ENCODE measurements around the gene LRRD1.

Gene LRRD1

DNA sequence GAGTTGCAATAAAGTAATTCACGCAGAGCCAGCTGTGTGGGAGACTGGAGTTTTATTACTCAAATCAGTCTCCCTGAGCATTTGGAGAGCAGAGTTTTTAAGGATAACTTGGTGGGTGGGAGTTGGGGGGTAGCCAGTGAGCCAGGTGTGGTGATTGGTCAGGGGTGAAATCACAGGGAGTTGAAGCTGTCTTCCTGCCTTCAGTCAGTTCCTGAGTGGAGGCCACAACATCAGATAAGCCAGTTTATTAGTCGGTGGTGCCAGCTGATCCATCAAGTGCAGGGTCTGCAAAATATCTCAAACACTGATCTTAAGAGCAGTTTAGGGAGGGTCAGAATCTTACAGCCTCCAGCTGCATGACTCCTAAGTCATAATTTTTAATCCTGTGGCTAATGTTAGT, 41.4 kb downstream of the LRRD1 start:
- Histone ChIP-seq H3K9ac (ENCODE audit: insufficient read length, low read depth) (no peak overlapping the region), H3K27me3 (ENCODE audit: insufficient read depth, insufficient read length) (no peaks in the 10 kb centered on the region), H3K4me1 (ENCODE audit: insufficient read depth, insufficient read length) (no peaks in the 10 kb centered on the region), H3K36me3 (ENCODE audit: insufficient read depth, insufficient read length, low read length) (no peaks in the 10 kb centered on the region), H3K4me3 (ENCODE audit: insufficient read length, low read depth) (no peak overlapping the region), H3K9me3 (ENCODE audit: insufficient read depth, low read length) (peaks cover 10% of the 10 kb centered on the region; the same call in 1 of the 2 replicates)
- no peak for TF ChIP-seq YY1 (IDR thresholded peaks at IDR 0.05; ENCODE audit: insufficient read depth, insufficient read length)
- no peak for TF ChIP-seq SUZ12 (IDR thresholded peaks at IDR 0.05; ENCODE audit: extremely low read depth, insufficient read depth, insufficient read length)
- no peak for TF ChIP-seq ZNF274 (IDR thresholded peaks at IDR 0.05; ENCODE audit: low read depth, low read length)
- no peak for DNase-seq (ENCODE audit: low read depth, low spot score)

DNA sequence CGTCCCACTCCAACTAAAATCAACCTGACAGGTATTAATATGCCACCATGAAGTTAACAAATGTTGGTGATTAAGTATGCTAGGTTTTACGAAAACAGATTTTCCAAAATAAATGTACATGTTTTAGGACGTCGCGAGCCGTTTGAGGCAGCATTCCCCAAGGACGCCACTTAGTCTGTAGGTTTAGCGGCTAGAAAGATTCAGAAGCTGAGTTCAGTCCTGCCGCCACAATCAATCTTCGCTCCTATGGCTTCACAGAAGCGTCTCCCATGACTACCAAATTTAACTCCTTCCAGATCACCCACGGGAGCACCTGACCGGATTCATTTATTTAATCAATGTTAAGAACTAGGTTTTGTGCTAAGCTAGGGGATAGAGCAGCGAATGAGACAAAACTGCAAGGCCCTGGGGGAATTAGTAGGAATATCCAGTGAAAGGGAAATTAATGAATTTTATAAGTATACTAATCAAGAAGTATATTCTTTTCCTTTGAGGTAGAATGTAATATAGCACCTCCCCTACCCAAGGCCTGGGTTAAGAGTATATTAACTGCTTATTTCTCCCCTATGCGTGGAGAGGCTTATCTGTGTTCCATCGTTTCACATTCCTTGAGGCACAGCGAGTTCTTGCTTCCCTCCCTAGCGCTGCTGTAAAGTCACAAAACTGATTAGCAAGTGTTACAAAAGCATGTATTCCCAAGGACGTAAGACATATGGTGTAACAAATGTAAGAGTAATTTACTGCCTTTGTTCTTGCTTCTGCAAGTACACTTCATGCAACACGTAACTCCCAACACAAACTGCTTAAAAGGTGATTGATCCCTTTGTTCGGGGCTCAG, 43.7 kb downstream of the LRRD1 start:
- peak; percentile 8 for DNase-seq (ENCODE audit: low read depth, low spot score)
- Histone ChIP-seq H3K4me3 (ENCODE audit: insufficient read length, low read depth) (peak overlapping the region; percentile 87), H3K9me3 (ENCODE audit: insufficient read depth, low read length) (peaks cover 10% of the 10 kb centered on the region; the same call in 1 of the 2 replicates), H3K9ac (ENCODE audit: insufficient read length, low read depth) (peak overlapping the region; percentile 90), H3K36me3 (ENCODE audit: insufficient read depth, insufficient read length, low read length) (peaks cover 11% of the 10 kb centered on the region), H3K4me1 (ENCODE audit: insufficient read depth, insufficient read length) (no peaks in the 10 kb centered on the region), H3K27me3 (ENCODE audit: insufficient read depth, insufficient read length) (no peaks in the 10 kb centered on the region)
- TF ChIP-seq YY1 (IDR thresholded peaks at IDR 0.05; ENCODE audit: insufficient read depth, insufficient read length) (no peak), ZNF274 (IDR thresholded peaks at IDR 0.05; ENCODE audit: low read depth, low read length) (no peak), SUZ12 (IDR thresholded peaks at IDR 0.05; ENCODE audit: extremely low read depth, insufficient read depth, insufficient read length) (no peak)

DNA sequence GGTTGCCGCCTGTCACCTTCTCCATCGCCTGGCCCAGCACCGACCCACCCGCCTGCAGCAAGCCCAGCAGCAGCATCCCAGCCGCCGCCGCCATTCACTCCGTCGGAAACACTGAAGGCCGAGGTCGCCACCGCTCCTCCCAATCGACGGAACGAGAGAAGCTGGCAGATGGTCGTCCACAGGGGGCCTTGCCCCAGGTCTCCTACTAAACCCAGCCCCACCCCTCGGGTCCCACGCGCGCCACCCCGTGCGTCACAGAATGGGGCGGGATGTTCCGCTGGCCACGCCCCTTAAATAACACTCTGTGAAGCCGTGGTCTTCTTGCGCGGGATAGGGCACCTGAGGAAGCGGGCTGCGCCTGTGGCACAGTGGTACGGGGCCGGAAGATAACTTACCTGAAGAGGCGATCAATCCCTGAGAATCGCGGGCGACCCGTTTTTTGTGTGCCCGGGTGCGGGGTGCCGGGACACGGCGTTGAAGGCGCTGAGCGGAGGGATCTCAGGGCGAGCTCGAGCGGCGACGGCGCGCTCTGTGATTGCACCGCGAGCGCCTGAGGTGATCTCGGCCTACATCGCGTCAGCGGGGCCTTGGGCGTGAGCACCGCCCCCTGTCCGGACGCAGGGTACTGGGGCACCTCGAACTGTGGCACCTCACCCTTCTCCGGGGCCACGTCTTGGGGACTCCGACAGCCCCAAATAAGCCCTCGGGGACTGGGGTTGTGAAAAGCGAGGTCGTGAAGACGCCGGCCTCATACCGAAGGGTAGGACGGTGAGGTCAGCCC, 44.5 kb downstream of the LRRD1 start, which contains the start of gene CYP51A1:
CYP51A1 (minus strand) TSS at position 207 of the 781 bp plus-strand sequence; CDS start at position 94, 113 bp downstream.
- DNase-seq (ENCODE audit: low read depth, low spot score) = peak; percentile 80
- Histone ChIP-seq H3K36me3 (ENCODE audit: insufficient read depth, insufficient read length, low read length) (peaks cover 19% of the 10 kb centered on the region), H3K27me3 (ENCODE audit: insufficient read depth, insufficient read length) (no peaks in the 10 kb centered on the region), H3K9me3 (ENCODE audit: insufficient read depth, low read length) (peaks cover 8% of the 10 kb centered on the region; the same call in 1 of the 2 replicates), H3K9ac (ENCODE audit: insufficient read length, low read depth) (peak within 1 kb of the TSS; percentile 90), H3K4me1 (ENCODE audit: insufficient read depth, insufficient read length) (no peaks in the 10 kb centered on the region), H3K4me3 (ENCODE audit: insufficient read length, low read depth) (peak within 1 kb of the TSS; percentile 87)
- TF ChIP-seq ZNF274 (IDR thresholded peaks at IDR 0.05; ENCODE audit: low read depth, low read length) = no peak
- no peak for TF ChIP-seq YY1 (IDR thresholded peaks at IDR 0.05; ENCODE audit: insufficient read depth, insufficient read length)
- TF ChIP-seq SUZ12 (IDR thresholded peaks at IDR 0.05; ENCODE audit: extremely low read depth, insufficient read depth, insufficient read length) = no peak

GRCh38 chr7:92133737-92134270, 45.1 kb downstream of the LRRD1 start:
- H3K4me3 ChIP-seq (ENCODE audit: insufficient read length, low read depth) = peak overlapping the region; percentile 87
- H3K27me3 ChIP-seq (ENCODE audit: insufficient read depth, insufficient read length) = no peaks in the 10 kb centered on the region
- 0 out of 2 replicates have a peak, but pooled peaks cover under 1% of the 10 kb centered on the region for H3K9me3 ChIP-seq (ENCODE audit: insufficient read depth, low read length)
- H3K9ac ChIP-seq (ENCODE audit: insufficient read length, low read depth) = peak overlapping the region; percentile 90
- DNase-seq (ENCODE audit: low read depth, low spot score) = peak; percentile 61
- no peak for TF ChIP-seq YY1 (IDR thresholded peaks at IDR 0.05; ENCODE audit: insufficient read depth, insufficient read length)
- TF ChIP-seq ZNF274 (IDR thresholded peaks at IDR 0.05; ENCODE audit: low read depth, low read length) = no peak
- TF ChIP-seq SUZ12 (IDR thresholded peaks at IDR 0.05; ENCODE audit: extremely low read depth, insufficient read depth, insufficient read length) = no peak
- peaks cover 21% of the 10 kb centered on the region for H3K36me3 ChIP-seq (ENCODE audit: insufficient read depth, insufficient read length, low read length)
- H3K4me1 ChIP-seq (ENCODE audit: insufficient read depth, insufficient read length) = no peaks in the 10 kb centered on the region

DNA sequence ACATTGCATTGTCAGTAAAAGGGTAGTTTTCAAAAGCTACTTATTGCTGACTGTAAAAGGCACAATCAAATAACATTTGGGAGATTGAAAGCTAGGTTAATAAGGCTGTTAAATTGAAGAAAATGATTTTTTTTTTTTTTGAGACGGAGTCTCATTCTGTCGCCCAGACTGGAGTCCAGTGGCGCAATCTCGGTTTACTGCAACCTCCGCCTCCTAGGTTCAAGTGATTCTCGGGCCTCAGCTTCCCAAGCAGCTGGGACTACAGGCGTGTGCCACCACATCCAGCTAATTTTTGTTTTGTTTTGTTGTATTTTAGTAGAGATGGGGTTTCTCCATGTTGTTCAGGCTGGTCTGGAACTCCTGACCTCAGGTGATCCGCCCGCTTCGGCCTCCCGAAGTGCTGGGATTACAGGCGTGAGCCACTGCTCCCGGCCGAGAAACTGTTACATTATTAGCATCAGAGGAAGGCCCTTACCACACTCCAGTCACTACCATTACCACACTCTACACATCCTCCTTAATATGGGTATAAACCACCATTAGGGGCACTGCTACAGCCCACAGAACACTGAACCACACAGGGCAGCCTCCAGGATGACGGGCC, 45.7 kb downstream of the LRRD1 start:
- H3K9me3 ChIP-seq (ENCODE audit: insufficient read depth, low read length) = no peaks in the 10 kb centered on the region
- H3K4me3 ChIP-seq (ENCODE audit: insufficient read length, low read depth) = peak overlapping the region; percentile 87
- no peaks in the 10 kb centered on the region for H3K27me3 ChIP-seq (ENCODE audit: insufficient read depth, insufficient read length)
- TF ChIP-seq YY1 (IDR thresholded peaks at IDR 0.05; ENCODE audit: insufficient read depth, insufficient read length) (no peak), SUZ12 (IDR thresholded peaks at IDR 0.05; ENCODE audit: extremely low read depth, insufficient read depth, insufficient read length) (no peak), ZNF274 (IDR thresholded peaks at IDR 0.05; ENCODE audit: low read depth, low read length) (no peak)
- DNase-seq (ENCODE audit: low read depth, low spot score) = no peak
- H3K36me3 ChIP-seq (ENCODE audit: insufficient read depth, insufficient read length, low read length) = peaks cover 27% of the 10 kb centered on the region
- H3K9ac ChIP-seq (ENCODE audit: insufficient read length, low read depth) = peak overlapping the region; percentile 90
- no peaks in the 10 kb centered on the region for H3K4me1 ChIP-seq (ENCODE audit: insufficient read depth, insufficient read length)

DNA sequence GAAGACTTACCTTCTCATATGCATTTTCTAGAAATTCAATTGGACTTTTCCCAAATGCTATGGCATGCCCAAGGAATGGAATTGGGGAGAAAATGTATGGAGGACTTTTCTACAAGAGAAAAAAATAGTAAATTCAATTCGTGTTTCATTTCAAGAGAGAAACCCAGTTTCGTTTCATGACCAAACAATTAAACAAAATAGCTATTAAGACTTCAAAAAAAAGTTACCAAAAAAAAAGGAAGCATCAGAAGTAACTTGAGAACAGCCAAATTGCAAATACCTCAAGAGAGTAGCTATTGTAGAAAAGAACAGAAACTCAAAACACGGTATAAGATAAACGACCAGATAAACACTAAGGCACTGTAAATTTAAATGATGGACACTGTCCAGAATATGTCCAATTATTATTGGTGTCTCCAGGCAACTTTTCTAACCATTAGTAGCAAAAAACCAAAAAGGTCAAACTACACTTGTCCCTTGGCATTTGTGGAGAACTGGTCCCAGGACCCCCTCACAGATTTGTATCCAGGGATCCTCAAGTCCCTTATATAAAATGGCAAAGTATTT, 47.1 kb downstream of the LRRD1 start:
- H3K9me3 ChIP-seq (ENCODE audit: insufficient read depth, low read length) = no peaks in the 10 kb centered on the region
- H3K4me1 ChIP-seq (ENCODE audit: insufficient read depth, insufficient read length) = no peaks in the 10 kb centered on the region
- no peak for DNase-seq (ENCODE audit: low read depth, low spot score)
- TF ChIP-seq YY1 (IDR thresholded peaks at IDR 0.05; ENCODE audit: insufficient read depth, insufficient read length) (no peak), SUZ12 (IDR thresholded peaks at IDR 0.05; ENCODE audit: extremely low read depth, insufficient read depth, insufficient read length) (no peak), ZNF274 (IDR thresholded peaks at IDR 0.05; ENCODE audit: low read depth, low read length) (no peak)
- H3K4me3 ChIP-seq (ENCODE audit: insufficient read length, low read depth) = peak overlapping the region; percentile 5
- H3K9ac ChIP-seq (ENCODE audit: insufficient read length, low read depth) = no peak overlapping the region
- no peaks in the 10 kb centered on the region for H3K27me3 ChIP-seq (ENCODE audit: insufficient read depth, insufficient read length)
- H3K36me3 ChIP-seq (ENCODE audit: insufficient read depth, insufficient read length, low read length) = peaks cover 38% of the 10 kb centered on the region
